Stimulated activated CD4-positive, alpha-beta T cell treated with anti-CD3 and anti-CD28 coated beads, Interleukin-4, amount 100 ng/mL, for 4 hours (primary cell): Measurements from ENCODE around the gene P2RX7.

Experiments used
- DNase-seq, 2 experiments: peaks; one replicate each; pipeline ENCODE4 v3.0.0-alpha.2; 2020

P2RX7 gene

DNA sequence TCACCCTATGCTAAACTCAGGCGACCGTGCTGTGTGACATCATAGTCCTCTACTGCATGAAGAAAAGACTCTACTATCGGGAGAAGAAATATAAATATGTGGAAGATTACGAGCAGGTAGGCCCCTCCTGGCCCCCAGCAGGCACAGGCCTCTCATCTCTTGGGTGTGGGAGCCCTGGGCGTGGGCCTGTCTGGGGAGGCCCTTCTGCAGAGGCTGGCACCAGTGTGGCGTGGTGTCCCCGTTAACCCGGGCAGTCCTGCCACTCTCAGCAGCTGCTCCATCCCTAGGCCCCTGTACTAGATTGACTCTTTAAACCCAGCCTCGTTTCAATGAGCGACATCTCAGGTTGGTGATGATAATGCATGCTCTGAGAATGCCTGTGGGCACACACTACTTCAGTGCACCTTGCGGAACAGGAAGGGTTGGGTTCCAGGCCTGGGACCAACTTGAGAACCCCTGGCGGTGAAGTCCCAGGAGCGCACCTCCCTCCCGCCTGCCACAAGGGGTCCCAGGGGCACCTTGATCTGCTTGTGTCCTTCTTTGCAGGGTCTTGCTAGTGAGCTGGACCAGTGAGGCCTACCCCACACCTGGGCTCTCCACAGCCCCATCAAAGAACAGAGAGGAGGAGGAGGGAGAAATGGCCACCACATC is 100.4 kb downstream of the P2RX7 start:
- no peak for DNase-seq

- DNase-seq: no peak
These were observed 100.9 kb downstream of the P2RX7 start for GRCh38 chr12:121233628-121234020.

DNA sequence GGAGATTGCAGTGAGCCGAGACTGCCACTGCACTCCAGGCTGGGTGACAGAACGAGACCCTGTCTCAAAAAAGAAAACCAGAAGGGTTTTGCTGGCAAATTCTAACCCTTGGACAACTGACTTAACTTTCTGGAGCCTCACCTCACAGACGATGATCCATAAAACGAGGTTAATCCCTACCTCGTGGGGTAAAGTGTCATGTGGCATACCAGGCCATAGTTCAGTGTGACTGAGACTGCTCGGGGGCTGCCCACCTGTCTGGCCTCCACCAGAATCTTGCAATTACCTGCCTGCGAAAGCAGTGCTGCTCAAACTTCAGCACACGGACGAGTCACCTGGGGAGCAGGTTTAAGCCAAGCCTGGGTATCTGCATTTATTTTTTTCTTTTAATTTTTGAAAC is 104.1 kb downstream of the P2RX7 start:
- DNase-seq: no peak

DNA sequence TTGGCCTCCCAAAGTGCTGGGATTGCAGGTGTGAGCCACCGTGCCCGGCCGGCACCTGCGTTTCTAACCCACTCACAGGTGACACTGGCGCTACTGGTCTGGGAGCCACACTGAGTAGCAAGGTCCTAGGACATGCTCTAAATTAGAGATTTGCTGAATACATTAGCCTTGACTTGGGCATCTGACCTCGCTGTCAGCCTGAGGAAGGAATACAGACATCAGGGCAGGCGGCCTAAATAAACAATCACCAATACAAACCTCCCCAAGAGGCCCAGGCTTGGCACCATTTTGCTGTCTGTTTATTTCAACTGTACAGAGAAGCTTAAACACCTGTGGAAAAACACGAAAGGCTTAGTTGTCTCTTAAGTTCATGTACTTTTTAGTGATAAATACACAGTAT is 104.7 kb downstream of the P2RX7 start:
- no peak for DNase-seq
